Endothelial cell of umbilical vein (primary cell): Measurements from ENCODE around the gene CNOT6L. TPM values are rescaled to one million over a fixed set of nuclear protein-coding genes. Genes with fewer than 3 reads are reported as not detected.

Experiments
- BruUV-seq: library from RNA; stranded (reverse); fragments of 400-500 nt; replicated peaks from 2 replicates; lab custom pipeline; 2021; lab: Mats Ljungman, UMichigan
- CTCF ChIA-PET: fragments of 300-600, 350-600 bp; sonication (Branson Sonifier 250); formaldehyde crosslinking; loops from one replicate; lab custom pipeline; 2021; ENCODE audit warnings: antibody characterized with exemption, inconsistent platforms; lab: Charles Lee
- POLR2A ChIA-PET: fragments of 300-600, 350-600 bp; sonication (Branson Sonifier 250); formaldehyde crosslinking; loops from one replicate; lab custom pipeline; 2021; ENCODE audit warnings: antibody characterized with exemption, inconsistent platforms; lab: Charles Lee
- DNase-seq: peaks from one replicate; pipeline ENCODE4 v3.0.0-alpha.2; 2011; ENCODE audit warnings: low read depth, low spot score
- FAIRE-seq: peaks from 2 replicates; lab custom pipeline; 2011; peaks lifted over from hg19 to GRCh38; lab: Jason Lieb, UNC
- H2AFZ ChIP-seq: 2 replicates; pipeline ENCODE4 v1.6.0; 2012; ENCODE audit warnings: low read depth, low read length, control low read depth, inconsistent platforms
- H3K27ac ChIP-seq: 2 replicates; pipeline ENCODE4 v1.5.1; 2011; ENCODE audit warnings: low read depth, mild to moderate bottlenecking, control low read depth, low read length, moderate library complexity; ENCODE audit not compliant: insufficient read depth
- H3K27me3 ChIP-seq, 2 experiments: 2 replicates each; pipeline versions ENCODE4 v1.6.0 to v1.6.1; 2011; ENCODE audit warnings: low read length in 2 of 2, mixed read lengths in 1 of 2; ENCODE audit not compliant: control insufficient read depth in 2 of 2, insufficient read depth in 2 of 2
- H3K36me3 ChIP-seq, 2 experiments: 2 replicates in 1 of 2; 3 replicates in 1 of 2; pipeline ENCODE4 v1.5.1; 2011; ENCODE audit warnings: low read length in 2 of 2, mild to moderate bottlenecking in 1 of 2, moderate library complexity in 1 of 2; ENCODE audit not compliant: control insufficient read depth in 2 of 2, insufficient read depth in 2 of 2; ENCODE audit errors: extremely low read depth in 1 of 2
- H3K4me1 ChIP-seq: 3 replicates; pipeline ENCODE4 v1.5.1; 2011; ENCODE audit warnings: mild to moderate bottlenecking, low read length; ENCODE audit not compliant: control insufficient read depth, insufficient read depth; ENCODE audit errors: extremely low read depth
- H3K4me2 ChIP-seq: 2 replicates; pipeline ENCODE4 v1.6.1; 2011; ENCODE audit warnings: low read length, control low read depth, mixed read lengths; ENCODE audit not compliant: insufficient read depth
- H3K4me3 ChIP-seq, 3 experiments: fragments of 200-600 bp in 1 of 3; sonication (generic), shearing (Covaris generic) in 1 of 3; replicated peaks in 1 of 3; 2 replicates each; pipeline ENCODE4 v1.5.1; 2011 to 2016; ENCODE audit warnings: control low read depth in 3 of 3, low read length in 3 of 3, mild to moderate bottlenecking in 2 of 3, inconsistent platforms in 1 of 3, low read depth in 1 of 3, moderate library complexity in 1 of 3; ENCODE audit not compliant: insufficient read depth in 1 of 3
- H3K79me2 ChIP-seq: 2 replicates; pipeline ENCODE4 v1.6.0; 2012; ENCODE audit warnings: low read length, inconsistent platforms; ENCODE audit not compliant: control insufficient read depth, insufficient read depth
- H3K9ac ChIP-seq: replicated peaks from 2 replicates; pipeline ENCODE3; 2011; ENCODE audit warnings: low read length, control low read depth; ENCODE audit not compliant: insufficient read depth; ENCODE audit errors: extremely low read depth
- H3K9me1 ChIP-seq: replicated peaks from 3 replicates; pipeline ENCODE4 v1.6.0; 2011; ENCODE audit warnings: mild to moderate bottlenecking, low read length; ENCODE audit not compliant: control insufficient read depth, insufficient read depth; ENCODE audit errors: extremely low read depth
- H3K9me3 ChIP-seq: replicated peaks from 2 replicates; pipeline ENCODE4 v1.5.1; 2012; ENCODE audit warnings: low read length, inconsistent platforms; ENCODE audit not compliant: control insufficient read depth, insufficient read depth
- H4K20me1 ChIP-seq: replicated peaks from 2 replicates; pipeline ENCODE3; 2011; ENCODE audit warnings: mild to moderate bottlenecking, low read length; ENCODE audit not compliant: control insufficient read depth, insufficient read depth; ENCODE audit errors: extremely low read depth
- EZH2 ChIP-seq: IDR thresholded peaks from 2 replicates; pipeline ENCODE4 v1.6.1; 2012; ENCODE audit warnings: borderline replicate concordance, low read depth, mild to moderate bottlenecking, moderate library complexity, low read length, inconsistent platforms; ENCODE audit not compliant: severe bottlenecking
- FOS ChIP-seq: IDR thresholded peaks from 2 replicates; pipeline ENCODE4 v1.6.1; 2011; ENCODE audit warnings: mild to moderate bottlenecking, low read length, moderate library complexity, borderline replicate concordance; ENCODE audit not compliant: insufficient read depth
- GATA2 ChIP-seq: IDR thresholded peaks from 2 replicates; pipeline ENCODE4 v1.7.0; 2011; ENCODE audit warnings: low read depth, mild to moderate bottlenecking, moderate library complexity, mixed read lengths, low read length; ENCODE audit not compliant: insufficient read length, insufficient read depth
- JUN ChIP-seq: IDR thresholded peaks from 2 replicates; pipeline ENCODE4 v1.6.1; 2011; ENCODE audit warnings: borderline replicate concordance, low read depth; ENCODE audit not compliant: insufficient read length, insufficient read depth
- MYC ChIP-seq: IDR thresholded peaks from one replicate; pipeline ENCODE4 v1.6.1; 2011; ENCODE audit warnings: mild to moderate bottlenecking, low read depth, low read length
- POLR2A ChIP-seq: IDR thresholded peaks from 2 replicates; pipeline ENCODE4 v1.6.1; 2012; ENCODE audit warnings: low read depth, mild to moderate bottlenecking, control low read depth, low read length
- POLR2AphosphoS5 ChIP-seq: IDR thresholded peaks from 2 replicates; pipeline ENCODE4 v1.6.1; 2012; ENCODE audit warnings: low read depth, mild to moderate bottlenecking, control low read depth, low read length, moderate library complexity; ENCODE audit not compliant: insufficient read depth
- dilution Hi-C: fragments of 300-500 bp; cut with MboI; formaldehyde crosslinking; loops from one replicate; pipeline ENCODE4 v1.15.0; 2019; ENCODE audit warnings: low sequenced_read_pairs; ENCODE audit not compliant: extremely low pct_ligation_motif_present
- intact Hi-C: fragments of 100-400 bp; cut with micrococcal nuclease; formaldehyde crosslinking; loops from one replicate; pipeline ENCODE4 v1.10.0; 2022
- polyA plus RNA-seq, 4 experiments: library from polyadenylated mRNA; depleted of rRNA in 3 of 4; stranded (reverse) in 3 of 4; unstranded in 1 of 4; fragments of >200 nt; gene quantifications; 2 replicates each; pipeline versions ENCODE4 v1.2.1 to v1.2.3, GENCODE V29; 2011 to 2012; ENCODE audit warnings: missing spikeins in 1 of 4
- total RNA-seq: library from RNA; stranded (reverse); gene quantifications from 2 replicates; pipeline ENCODE4 v1.2.3, GENCODE V29; 2021
- TF ChIP-seq, protein P1 (sequence below), 2 donors: IDR thresholded peaks; 1 replicate in 1 of 2; 2 replicates in 1 of 2; pipeline ENCODE4 v1.5.1; 2011; ENCODE audit warnings: low read length in 2 of 2, mild to moderate bottlenecking in 2 of 2, moderate library complexity in 2 of 2, control low read depth in 1 of 2, inconsistent platforms in 1 of 2, low read depth in 1 of 2; ENCODE audit not compliant: insufficient read depth in 1 of 2; ENCODE audit errors: extremely low read depth in 1 of 2
- TF ChIP-seq, protein P2 (sequence below): IDR thresholded peaks from 2 replicates; pipeline ENCODE4 v1.6.1; 2011; ENCODE audit not compliant: insufficient read depth, insufficient read length

The CNOT6L gene
- total and polyA plus RNA-seq, 2 donors (not counting 3 experiments of a cell fraction or from before 2014, with no cell fraction given): 8.5 to 60.7 TPM

DNA sequence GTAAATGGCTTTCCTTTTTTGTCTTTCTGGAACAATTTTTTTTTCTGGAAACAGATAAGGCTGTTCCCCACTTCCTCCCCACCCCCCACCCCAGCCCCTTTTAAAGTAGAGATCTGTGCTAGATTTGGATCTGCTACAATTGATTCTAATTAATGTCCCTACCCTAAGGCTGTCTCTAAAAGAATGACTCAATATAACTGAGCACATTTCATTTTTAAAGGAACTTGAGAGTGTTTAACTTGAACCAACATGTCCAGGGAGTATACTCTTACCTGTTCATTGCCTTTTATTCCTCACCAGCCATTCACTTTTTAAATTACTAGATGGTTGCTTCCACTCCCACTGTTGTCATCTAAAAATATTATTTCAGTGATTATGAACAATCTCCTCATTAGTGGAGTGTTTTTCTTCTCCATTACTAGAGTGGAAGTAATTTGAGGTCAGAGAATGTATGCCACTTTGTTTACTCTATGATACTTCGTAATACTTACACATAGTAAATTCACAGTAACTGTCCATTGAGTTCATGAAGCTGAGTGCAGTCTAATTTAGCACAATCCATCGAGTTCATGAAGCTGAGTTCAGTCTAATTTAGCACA lies 14.1 kb upstream of the CNOT6L start:
- Histone ChIP-seq H3K4me3 (no peak overlapping the region), H4K20me1 (no peaks in the 10 kb centered on the region), H3K27ac (no peak overlapping the region), H3K9me1 (no peaks in the 10 kb centered on the region), H3K27me3 (peaks cover 0 to 3% of the 10 kb centered on the region in 2 experiments), H3K4me1 (no peaks in the 10 kb centered on the region), H3K79me2 (no peaks in the 10 kb centered on the region), H3K4me2 (no peak overlapping the region), H3K9me3 (no peaks in the 10 kb centered on the region), H2AFZ (no peak overlapping the region), H3K36me3 (no peaks in the 10 kb centered on the region), H3K9ac (no peak overlapping the region)
- ChIA-PET CTCF (interaction anchor here (1.1 to 1.3 kb wide), 2 partner anchors 15 to 20 kb away, joined by 3 read pairs; no protein-coding TSS in a partner anchor), POLR2A (interaction anchor here (0.7 kb wide), 1 partner anchor 315 kb away, joined by 5 read pairs; no protein-coding TSS in a partner anchor)
- BruUV-seq: no TSS peak
- FAIRE-seq: no peak
- no peak for DNase-seq
- dilution Hi-C loops: no loop called here
- TF ChIP-seq MYC: no peak
- TF ChIP-seq EZH2: no peak
- TF ChIP-seq JUN: no peak
- no peak for TF ChIP-seq POLR2A
- TF ChIP-seq, protein P1, sequence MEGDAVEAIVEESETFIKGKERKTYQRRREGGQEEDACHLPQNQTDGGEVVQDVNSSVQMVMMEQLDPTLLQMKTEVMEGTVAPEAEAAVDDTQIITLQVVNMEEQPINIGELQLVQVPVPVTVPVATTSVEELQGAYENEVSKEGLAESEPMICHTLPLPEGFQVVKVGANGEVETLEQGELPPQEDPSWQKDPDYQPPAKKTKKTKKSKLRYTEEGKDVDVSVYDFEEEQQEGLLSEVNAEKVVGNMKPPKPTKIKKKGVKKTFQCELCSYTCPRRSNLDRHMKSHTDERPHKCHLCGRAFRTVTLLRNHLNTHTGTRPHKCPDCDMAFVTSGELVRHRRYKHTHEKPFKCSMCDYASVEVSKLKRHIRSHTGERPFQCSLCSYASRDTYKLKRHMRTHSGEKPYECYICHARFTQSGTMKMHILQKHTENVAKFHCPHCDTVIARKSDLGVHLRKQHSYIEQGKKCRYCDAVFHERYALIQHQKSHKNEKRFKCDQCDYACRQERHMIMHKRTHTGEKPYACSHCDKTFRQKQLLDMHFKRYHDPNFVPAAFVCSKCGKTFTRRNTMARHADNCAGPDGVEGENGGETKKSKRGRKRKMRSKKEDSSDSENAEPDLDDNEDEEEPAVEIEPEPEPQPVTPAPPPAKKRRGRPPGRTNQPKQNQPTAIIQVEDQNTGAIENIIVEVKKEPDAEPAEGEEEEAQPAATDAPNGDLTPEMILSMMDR (IDR thresholded peaks at IDR 0.05; ENCODE audit: extremely low read depth in 1 of 2, insufficient read depth in 1 of 2, low read depth in 1 of 2, low read length in 2 of 2): no peak
- TF ChIP-seq GATA2: no peak
- TF ChIP-seq, protein P2, sequence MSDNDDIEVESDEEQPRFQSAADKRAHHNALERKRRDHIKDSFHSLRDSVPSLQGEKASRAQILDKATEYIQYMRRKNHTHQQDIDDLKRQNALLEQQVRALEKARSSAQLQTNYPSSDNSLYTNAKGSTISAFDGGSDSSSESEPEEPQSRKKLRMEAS: no peak
- TF ChIP-seq POLR2AphosphoS5: no peak
- no peak for TF ChIP-seq FOS
- intact Hi-C loops: no loop called here
